Right atrium auricular region (tissue), 2 donors: Measurements from ENCODE around the gene ARMC2. TPM values are rescaled to one million over a fixed set of nuclear protein-coding genes. Genes with fewer than 3 reads are reported as not detected.
"Not testable (repeated sequence)": the region's sequence is repeated elsewhere in the genome, so short reads cannot be mapped to it uniquely, and the experiment has no call there.

Source experiments
- DNase-seq: peaks from one replicate; pipeline ENCODE4 v3.0.0-alpha.2; 2019; ENCODE audit warnings: low spot score
- H3K27ac ChIP-seq, 2 donors: fragments of 200-600 bp; sonication (generic); 1 replicate in 1 of 2; 2 replicates in 1 of 2; pipeline ENCODE4 v1.5.1; 2016 to 2019
- H3K27me3 ChIP-seq, 2 donors: fragments of 200-600 bp; sonication (generic); one replicate each; pipeline versions ENCODE4 v1.5.1 to v1.6.0; 2017 to 2019
- H3K36me3 ChIP-seq: fragments of 200-600 bp; sonication (generic); one replicate; pipeline ENCODE4 v1.5.1; 2016
- H3K4me1 ChIP-seq, 2 donors: fragments of 200-600 bp; sonication (generic); one replicate each; pipeline versions ENCODE4 v1.5.1 to v1.6.0; 2017 to 2019
- H3K4me3 ChIP-seq, 2 donors: fragments of 200-600 bp; sonication (generic); 1 replicate in 1 of 2; 2 replicates in 1 of 2; pipeline ENCODE4 v1.5.1; 2017 to 2019; ENCODE audit warnings: mild to moderate bottlenecking in 1 of 2, moderate library complexity in 1 of 2
- H3K9me3 ChIP-seq, 2 donors: fragments of 200-600 bp; sonication (generic); one replicate each; pipeline ENCODE4 v1.5.1; 2019
- CTCF ChIP-seq, 2 donors: fragments of 200-600 bp; sonication (generic); IDR thresholded peaks; one replicate each; pipeline ENCODE4 v1.5.1; 2019; ENCODE audit warnings: antibody characterized with exemption in 2 of 2
- total RNA-seq, 2 donors: library from RNA; depleted of rRNA; stranded (reverse); fragments of >200 nt; gene quantifications; one replicate each; pipeline ENCODE4 v1.1.0, GENCODE V29; 2016

The ARMC2 gene
- total RNA-seq, 2 donors from 2014 or later: 5.3 to 5.5 TPM

GRCh38 chr6:108966855-108967755 lies 118.9 kb downstream of the ARMC2 start:
- peak overlapping the region; percentile 75 to 90 for H3K27ac ChIP-seq
- DNase-seq: no peak
- H3K4me1 ChIP-seq: peaks cover 0 to 52% of the 10 kb centered on the region in 2 donors
- no peaks in the 10 kb centered on the region for H3K27me3 ChIP-seq
- H3K9me3 ChIP-seq: no peaks in the 10 kb centered on the region
- no peaks in the 10 kb centered on the region for H3K36me3 ChIP-seq
- no peak overlapping the region for H3K4me3 ChIP-seq
- TF ChIP-seq CTCF (IDR thresholded peaks at IDR 0.05): no peak

- Histone ChIP-seq H3K27ac (peak overlapping the region; percentile 75 to 90), H3K4me1 (peaks cover 0 to 58% of the 10 kb centered on the region in 2 donors), H3K27me3 (no peaks in the 10 kb centered on the region), H3K9me3 (no peaks in the 10 kb centered on the region), H3K4me3 (no peak overlapping the region), H3K36me3 (no peaks in the 10 kb centered on the region)
- TF ChIP-seq CTCF (IDR thresholded peaks at IDR 0.05): peak in 1 of 2 donors; percentile 57
- DNase-seq: no peak
These were observed 120.4 kb downstream of the ARMC2 start for GRCh38 chr6:108968325-108969316.

DNA sequence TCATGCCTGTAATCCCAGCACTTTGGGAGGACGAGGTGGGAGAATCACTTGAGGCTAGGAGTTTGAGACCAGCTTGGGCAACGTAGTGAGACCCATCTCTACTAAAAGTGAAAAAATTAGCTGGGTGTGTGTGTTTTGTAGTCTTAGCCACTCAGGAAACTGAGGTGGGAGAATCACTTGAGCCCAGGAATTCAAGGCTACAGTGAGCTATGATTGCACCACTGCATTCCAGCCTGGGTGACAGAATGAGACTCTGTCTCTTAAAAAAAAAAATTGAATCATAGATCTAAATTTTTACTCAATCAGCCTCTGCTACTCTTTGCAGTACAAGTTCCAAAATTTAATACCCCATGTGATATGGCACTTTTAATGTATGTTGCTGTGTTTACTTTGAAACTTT lies 121.6 kb downstream of the ARMC2 start:
- Histone ChIP-seq H3K36me3 (no peaks in the 10 kb centered on the region), H3K4me3 (no peak overlapping the region), H3K4me1 (peaks cover 0 to 58% of the 10 kb centered on the region in 2 donors), H3K27ac (peak overlapping the region; percentile 77 to 90), H3K9me3 (no peaks in the 10 kb centered on the region), H3K27me3 (no peaks in the 10 kb centered on the region)
- no peak for DNase-seq
- no peak for TF ChIP-seq CTCF (IDR thresholded peaks at IDR 0.05)

DNA sequence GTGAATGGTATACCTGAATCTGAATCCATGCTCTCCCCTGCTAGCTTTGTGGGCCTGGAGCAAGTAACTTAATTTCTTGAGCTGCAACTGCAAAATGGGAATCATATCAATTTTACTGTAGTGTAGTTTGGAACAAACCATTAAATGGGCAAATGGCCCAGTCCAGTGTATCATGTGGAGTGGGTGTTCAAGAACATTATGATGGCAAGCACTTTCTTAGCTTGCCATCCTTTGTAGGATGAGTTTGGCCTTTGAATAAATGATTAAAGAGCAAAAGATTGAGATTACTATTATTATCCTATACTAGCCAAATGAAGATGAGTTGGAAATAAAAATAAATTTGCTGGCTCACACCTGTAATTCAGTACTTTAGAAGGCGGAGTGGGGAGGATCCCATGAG lies 126.0 kb downstream of the ARMC2 start:
- Histone ChIP-seq H3K4me1 (peaks cover 0 to 28% of the 10 kb centered on the region in 2 donors), H3K4me3 (no peak overlapping the region), H3K36me3 (no peaks in the 10 kb centered on the region), H3K27ac (peak overlapping the region; percentile 69 to 77), H3K27me3 (no peaks in the 10 kb centered on the region), H3K9me3 (no peaks in the 10 kb centered on the region)
- TF ChIP-seq CTCF (IDR thresholded peaks at IDR 0.05): no peak
- DNase-seq: no peak

DNA sequence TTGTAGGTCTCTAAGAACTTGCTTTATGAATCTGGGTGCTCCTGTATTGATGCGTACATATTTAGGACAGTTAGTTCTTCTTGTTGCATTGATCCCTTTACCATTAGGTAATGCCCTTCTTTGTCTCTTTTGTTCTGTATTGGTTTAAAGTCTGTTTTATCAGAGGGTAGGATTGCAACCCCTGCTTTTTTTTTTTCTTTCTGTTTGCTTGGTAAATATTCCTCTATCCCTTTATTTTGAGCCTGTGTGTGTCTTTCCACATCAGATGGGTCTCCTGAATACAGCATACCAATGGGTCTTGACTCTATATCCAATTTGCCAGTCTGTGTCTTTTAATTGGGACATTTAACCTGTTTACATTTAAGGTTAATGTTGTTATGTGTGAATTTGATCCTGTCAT lies 130.4 kb downstream of the ARMC2 start:
- H3K36me3 ChIP-seq, H3K9me3 ChIP-seq, DNase-seq, H3K4me3 ChIP-seq, H3K27ac ChIP-seq, H3K27me3 ChIP-seq, H3K4me1 ChIP-seq: not testable (repeated sequence)
